Endometrial microvascular endothelial cells (primary cell): Measurements from ENCODE around the gene ATP7B. TPM values are rescaled to one million over a fixed set of nuclear protein-coding genes. Genes with fewer than 3 reads are reported as not detected.

Experiments
- in situ Hi-C: cut with HindIII; loops from 2 replicates; pipeline ENCODE4 v1.10.0; 2017; ENCODE audit warnings: low sequenced_read_pairs, low pct_unique_long_range_greater_than_20kb; ENCODE audit errors: inconsistent ontology term
- total RNA-seq: library from RNA; depleted of rRNA; stranded (reverse); fragments of >200 nt; gene quantifications from one replicate; pipeline ENCODE4 v1.2.3, GENCODE V29; 2015; ENCODE audit errors: inconsistent ontology term

ATP7B gene
- total RNA-seq, 1 donor from 2014 or later, result 8.3 TPM

GRCh38 chr13:51957377-51958216, 53.7 kb downstream of the ATP7B start:
- in situ Hi-C loops, result no loop called here

GRCh38 chr13:51956717-51957116, 54.5 kb downstream of the ATP7B start:
- in situ Hi-C loops, result no loop called here

GRCh38 chr13:51955816-51956603, 55.2 kb downstream of the ATP7B start:
- in situ Hi-C loops, result no loop called here

DNA sequence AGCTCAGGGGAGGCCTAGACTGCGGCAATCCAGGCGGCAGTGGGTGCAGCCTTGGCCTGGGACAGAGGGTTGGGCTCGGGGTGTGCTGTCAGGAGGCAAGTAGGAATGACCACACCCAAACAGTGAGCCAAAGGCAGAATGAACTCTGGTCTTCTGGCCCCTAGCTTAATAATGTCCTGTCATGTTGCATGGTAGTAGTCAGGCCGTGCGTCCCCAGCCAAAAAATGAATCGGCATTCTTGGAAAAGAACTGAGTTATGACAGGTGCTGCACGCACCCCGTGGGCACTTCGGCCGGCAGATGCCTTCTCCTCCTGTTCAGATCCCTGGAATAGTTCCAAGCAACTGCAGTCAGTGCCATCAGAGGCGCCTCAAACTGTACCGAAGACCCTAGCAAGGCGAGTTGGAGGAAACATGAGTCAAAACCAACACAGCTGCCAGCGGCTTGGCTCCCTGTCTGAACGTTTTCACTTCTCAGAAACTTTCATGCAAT, 55.9 kb downstream of the ATP7B start:
- in situ Hi-C loops, result no loop called here

- in situ Hi-C loops, result no loop called here
These were observed 57.7 kb downstream of the ATP7B start for GRCh38 chr13:51953347-51954195.

GRCh38 chr13:51950722-51951121, 60.5 kb downstream of the ATP7B start:
- in situ Hi-C loops, result no loop called here

- in situ Hi-C loops, result no loop called here
These were observed 65.0 kb downstream of the ATP7B start for GRCh38 chr13:51946163-51946669.

GRCh38 chr13:51945149-51945548, 66.1 kb downstream of the ATP7B start:
- in situ Hi-C loops, result no loop called here

DNA sequence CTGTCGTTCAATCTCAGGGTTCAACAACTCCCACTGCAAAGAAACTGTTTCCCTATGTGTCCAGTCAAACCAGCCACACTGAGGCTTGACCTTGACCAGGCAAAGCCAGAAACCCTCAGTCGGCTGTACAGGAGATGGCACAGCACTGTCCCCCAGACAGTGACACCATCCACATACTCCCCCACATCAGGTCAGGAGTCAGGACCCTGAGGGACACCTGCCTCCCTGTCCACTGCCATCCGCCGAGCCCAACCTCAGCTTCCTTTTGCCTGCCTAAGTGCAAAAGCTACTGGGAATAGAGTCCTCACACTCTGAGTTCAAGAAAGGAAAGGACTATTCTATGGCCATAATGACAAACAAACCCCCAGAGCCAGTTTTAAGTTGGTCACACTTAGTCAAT, 66.8 kb downstream of the ATP7B start:
- in situ Hi-C loops, result no loop called here

DNA sequence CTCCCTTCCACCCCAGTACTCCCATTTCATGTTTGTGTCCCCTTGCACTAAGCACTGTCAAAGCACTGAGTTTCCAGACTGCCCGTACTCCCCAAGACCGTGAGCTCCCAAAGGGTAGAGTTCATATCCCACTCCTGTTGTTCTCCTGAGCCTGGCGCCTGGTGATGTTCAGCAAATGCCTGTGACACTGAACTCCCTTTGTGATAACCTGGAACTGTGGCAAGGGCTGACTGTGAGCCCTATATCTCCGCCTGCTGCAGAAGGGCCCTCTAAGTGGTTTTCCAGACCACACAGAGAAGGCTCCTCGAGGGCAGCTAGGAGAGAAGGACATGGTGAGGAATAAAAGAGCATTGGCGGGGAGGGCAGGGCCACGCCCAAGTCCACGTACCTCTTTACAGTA, 67.5 kb downstream of the ATP7B start:
- in situ Hi-C loops, result no loop called here

DNA sequence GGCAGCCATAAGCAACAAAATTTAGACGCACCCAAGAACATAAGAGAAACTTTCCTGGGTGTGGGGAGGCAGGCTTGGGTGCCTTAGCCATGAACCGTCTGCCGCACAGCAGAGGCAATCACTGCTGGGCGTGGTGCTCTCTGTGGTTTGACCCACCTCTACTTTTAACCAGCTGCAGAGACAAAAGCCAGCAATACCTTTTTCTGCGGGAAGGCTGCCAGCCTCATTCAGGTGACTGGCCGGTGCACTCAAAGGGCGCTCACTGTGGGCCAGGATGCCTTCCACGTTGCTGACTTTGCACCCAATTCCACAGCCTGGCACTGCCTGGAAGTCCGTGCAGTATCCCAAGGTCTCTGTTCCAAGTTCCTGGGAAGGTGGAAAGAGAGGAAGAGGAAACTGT, 69.1 kb downstream of the ATP7B start:
- in situ Hi-C loops, result no loop called here

DNA sequence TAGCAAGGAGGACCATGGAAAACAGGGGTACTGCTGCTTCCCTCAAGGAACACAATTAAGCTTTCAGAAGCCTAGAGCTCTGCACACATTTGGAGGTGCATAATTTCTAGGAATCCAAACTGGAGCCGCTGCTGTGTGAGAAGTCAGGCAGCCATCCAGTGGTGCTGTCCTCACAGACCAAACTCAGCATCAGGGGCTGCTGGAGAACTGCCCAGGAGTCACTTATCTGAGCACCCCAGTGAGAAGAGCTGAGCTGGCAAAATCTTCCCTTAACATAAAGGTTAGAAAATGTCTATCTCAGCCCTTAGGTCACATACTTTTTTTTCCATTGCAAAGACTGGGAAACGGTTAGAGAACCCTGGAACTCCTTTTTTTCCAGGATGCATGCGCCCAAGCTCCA, 72.8 kb downstream of the ATP7B start:
- in situ Hi-C loops, result no loop called here

- in situ Hi-C loops, result no loop called here
These were observed 73.6 kb downstream of the ATP7B start for GRCh38 chr13:51937320-51938290.

DNA sequence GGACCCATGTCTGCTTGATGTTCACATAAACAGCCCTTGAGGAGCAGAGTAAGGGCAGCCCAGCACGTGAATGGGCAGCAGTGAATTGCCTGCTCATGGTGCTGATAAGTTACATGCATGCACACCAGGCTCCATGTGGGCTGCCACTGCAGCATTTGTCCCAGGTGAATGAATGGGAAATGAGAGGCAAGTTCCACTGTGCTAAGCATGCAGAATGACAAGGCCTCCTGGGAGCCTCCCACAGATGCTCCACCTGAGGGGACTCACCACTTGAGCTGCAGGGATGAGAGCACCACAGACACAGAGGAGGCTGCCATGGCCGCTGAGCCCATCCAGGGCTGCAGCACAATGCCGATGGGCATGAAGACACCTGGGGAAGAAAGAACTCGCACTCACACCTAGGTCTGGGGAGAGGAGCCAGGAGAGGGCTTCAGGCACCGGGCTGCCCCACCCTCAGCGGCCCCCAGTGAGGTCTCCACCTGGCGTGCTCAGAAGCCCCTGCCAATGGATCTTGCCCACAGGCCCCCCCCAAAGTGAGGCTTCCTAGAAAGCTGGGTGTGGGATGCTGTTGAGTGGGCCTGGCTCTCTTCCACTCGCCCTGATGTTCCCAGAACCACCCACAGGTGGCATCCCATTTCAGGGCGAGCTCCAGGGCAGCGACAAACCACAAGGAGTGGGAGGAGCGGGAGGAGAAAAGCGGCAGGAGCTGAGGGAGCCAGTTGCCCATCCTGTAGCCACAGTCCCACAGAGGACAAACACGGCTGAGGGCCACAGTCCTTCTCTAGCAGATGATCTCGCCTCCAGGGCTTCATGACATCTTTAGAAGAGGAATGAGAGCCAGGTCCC, 75.7 kb downstream of the ATP7B start:
- in situ Hi-C loops, result no loop called here

DNA sequence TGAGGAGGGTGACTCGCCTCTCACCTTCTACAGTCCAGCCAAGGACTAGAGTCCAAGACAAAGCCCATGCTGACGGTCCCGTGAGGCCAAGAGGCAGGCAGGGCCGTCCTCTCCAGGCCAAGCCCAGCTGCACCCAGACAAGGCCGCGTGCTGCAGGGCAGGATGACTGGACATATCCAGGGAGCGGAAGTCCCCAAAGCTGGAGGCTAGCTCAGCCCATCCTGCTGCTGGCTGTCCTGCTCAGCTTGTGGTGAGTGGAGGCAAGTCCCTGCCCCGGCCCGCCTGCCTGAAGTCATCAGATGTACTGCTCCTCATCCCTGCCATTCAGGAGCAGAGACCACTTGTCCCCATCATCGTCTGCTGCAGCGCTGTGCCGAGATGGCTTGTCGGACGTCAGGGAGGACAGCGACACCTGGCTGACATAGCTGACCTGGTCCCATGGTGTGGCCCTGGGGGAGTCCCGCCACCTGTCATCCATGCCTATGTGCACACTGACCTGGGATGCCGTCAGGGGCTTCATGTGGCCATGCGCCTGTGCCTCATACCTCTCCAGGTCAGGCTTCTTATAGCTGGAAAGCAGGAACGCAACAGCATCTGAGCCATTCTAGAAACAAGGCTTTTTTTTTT, 76.7 kb downstream of the ATP7B start:
- in situ Hi-C loops, result no loop called here

DNA sequence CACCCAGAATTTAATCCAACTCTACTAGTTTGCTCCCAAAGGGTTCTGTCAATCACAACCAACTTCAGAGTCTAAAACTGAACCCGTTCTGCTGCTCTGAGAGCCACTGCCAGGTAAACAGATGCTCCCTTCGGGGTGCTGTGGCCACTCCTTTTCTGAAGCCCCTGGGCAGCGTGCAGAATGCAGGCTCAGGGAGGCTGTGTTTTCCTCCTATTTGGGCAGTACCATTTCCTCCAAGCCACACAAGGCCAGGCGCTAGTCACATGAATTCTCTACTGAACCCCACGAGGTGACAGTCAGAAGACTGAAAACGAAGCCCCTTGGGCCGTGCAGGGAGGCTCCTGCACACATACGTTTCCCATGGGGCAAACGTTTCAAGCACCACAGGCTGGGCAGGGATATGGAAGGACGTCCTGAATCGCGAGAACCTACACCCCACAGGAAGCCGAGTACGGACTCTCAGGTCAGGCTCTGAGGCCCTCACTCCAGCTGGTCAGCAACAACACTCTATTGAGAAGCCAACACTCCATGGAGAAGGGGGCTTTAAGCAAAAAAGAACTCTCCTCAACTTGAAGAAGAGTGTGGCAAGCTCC, 77.7 kb downstream of the ATP7B start:
- in situ Hi-C loops, result no loop called here
